Mesothelial cell of epicardium (in vitro differentiated cells): Measurements from ENCODE around the gene DHRS1. TPM values are rescaled to one million over a fixed set of nuclear protein-coding genes. Genes with fewer than 3 reads are reported as not detected.
A peak's percentile ranks its signal among the peaks of the same experiment; 100 is the strongest.
"Not testable (repeated sequence)": the region's sequence is repeated elsewhere in the genome, so short reads cannot be mapped to it uniquely, and the experiment has no call there.

Experiments
- DNase-seq, 2 experiments: peaks; one replicate each; pipeline ENCODE4 v3.0.0; 2021; ENCODE audit warnings: low spot score in 2 of 2; ENCODE audit not compliant: unreplicated experiment in 2 of 2
- H3K27ac Mint-ChIP-seq: 2 replicates; pipeline ENCODE4 v1.8.0; 2021; ENCODE audit warnings: mixed read lengths
- H3K27me3 Mint-ChIP-seq: 2 replicates; pipeline ENCODE4 v1.8.0; 2021; ENCODE audit warnings: low read depth, mixed read lengths
- H3K36me3 Mint-ChIP-seq: 2 replicates; pipeline ENCODE4 v1.8.0; 2021; ENCODE audit warnings: mixed read lengths
- H3K4me1 Mint-ChIP-seq: 2 replicates; pipeline ENCODE4 v1.8.0; 2021; ENCODE audit warnings: mixed read lengths
- H3K4me3 Mint-ChIP-seq: 2 replicates; pipeline ENCODE4 v1.8.0; 2021; ENCODE audit warnings: mild to moderate bottlenecking, moderate library complexity, mixed read lengths
- H3K9me3 Mint-ChIP-seq: 2 replicates; pipeline ENCODE4 v1.8.0; 2021; ENCODE audit warnings: mixed read lengths
- total RNA-seq: library from RNA; stranded (reverse); gene quantifications from 3 replicates; pipeline ENCODE4 v1.2.1, GENCODE V29; 2021
- TF ChIP-seq, protein P1 (sequence below): fragments of 200-600 bp; sonication (generic); IDR thresholded peaks from one replicate; pipeline ENCODE4 v1.5.0; 2021; ENCODE audit warnings: antibody characterized with exemption; ENCODE audit not compliant: unreplicated experiment

The DHRS1 gene
- total RNA-seq, 1 donor from 2014 or later: 38.3 TPM

DNA sequence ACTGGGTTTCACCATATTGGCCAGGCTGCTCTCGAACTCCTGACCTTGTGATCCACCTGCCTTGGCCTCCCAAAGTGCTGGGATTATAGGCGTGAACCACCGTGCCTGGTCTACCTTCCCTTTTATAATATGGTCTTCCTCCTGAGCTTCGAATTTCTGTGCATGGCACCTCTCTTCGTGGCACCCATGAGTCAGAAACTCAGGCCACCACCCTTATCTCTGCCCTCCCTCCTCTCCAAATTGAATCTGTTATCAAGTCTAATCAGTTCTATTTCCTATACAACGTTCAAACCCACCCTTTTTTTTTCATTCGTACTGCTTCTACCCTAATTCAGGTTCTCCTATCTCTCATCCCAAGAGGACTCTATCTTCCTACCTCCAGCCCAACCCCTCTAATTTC, 52.2 kb downstream of the DHRS1 start:
- no peaks in the 10 kb centered on the region for H3K36me3 Mint-ChIP-seq
- TF ChIP-seq, protein P1, sequence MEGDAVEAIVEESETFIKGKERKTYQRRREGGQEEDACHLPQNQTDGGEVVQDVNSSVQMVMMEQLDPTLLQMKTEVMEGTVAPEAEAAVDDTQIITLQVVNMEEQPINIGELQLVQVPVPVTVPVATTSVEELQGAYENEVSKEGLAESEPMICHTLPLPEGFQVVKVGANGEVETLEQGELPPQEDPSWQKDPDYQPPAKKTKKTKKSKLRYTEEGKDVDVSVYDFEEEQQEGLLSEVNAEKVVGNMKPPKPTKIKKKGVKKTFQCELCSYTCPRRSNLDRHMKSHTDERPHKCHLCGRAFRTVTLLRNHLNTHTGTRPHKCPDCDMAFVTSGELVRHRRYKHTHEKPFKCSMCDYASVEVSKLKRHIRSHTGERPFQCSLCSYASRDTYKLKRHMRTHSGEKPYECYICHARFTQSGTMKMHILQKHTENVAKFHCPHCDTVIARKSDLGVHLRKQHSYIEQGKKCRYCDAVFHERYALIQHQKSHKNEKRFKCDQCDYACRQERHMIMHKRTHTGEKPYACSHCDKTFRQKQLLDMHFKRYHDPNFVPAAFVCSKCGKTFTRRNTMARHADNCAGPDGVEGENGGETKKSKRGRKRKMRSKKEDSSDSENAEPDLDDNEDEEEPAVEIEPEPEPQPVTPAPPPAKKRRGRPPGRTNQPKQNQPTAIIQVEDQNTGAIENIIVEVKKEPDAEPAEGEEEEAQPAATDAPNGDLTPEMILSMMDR: no peak
- no peaks in the 10 kb centered on the region for H3K9me3 Mint-ChIP-seq
- H3K4me1 Mint-ChIP-seq: peaks cover 10% of the 10 kb centered on the region
- no peaks in the 10 kb centered on the region for H3K27me3 Mint-ChIP-seq
- no peak for DNase-seq
- no peak overlapping the region for H3K27ac Mint-ChIP-seq
- no peak overlapping the region for H3K4me3 Mint-ChIP-seq

DNA sequence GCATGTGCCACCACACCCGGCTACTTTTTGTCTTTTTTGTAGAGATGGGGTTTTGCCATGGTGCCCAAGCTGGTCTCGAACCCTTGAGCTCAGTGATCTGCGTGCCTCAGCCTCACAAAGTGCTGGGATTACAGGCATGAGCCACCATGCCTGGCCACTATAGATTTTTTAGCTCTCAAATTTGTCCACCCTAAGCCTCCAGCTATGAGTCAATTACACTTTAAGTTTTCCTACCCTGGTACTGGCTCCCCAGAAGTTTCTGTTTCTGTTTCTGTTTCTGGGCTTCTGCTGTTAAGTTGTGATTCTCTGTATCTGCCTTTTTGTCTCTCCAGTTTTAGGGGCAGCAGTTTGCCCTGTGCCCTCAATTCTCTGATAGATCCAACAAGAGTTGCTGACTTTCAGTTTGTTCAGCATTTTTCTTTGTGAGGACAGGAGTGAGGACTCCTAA, 52.8 kb downstream of the DHRS1 start:
- DNase-seq: no peak
- Mint-ChIP-seq H3K36me3 (no peaks in the 10 kb centered on the region), H3K27ac (no peak overlapping the region), H3K27me3 (no peaks in the 10 kb centered on the region), H3K9me3 (no peaks in the 10 kb centered on the region), H3K4me3 (no peak overlapping the region), H3K4me1 (peaks cover 13% of the 10 kb centered on the region)
- TF ChIP-seq, protein P1: no peak

DNA sequence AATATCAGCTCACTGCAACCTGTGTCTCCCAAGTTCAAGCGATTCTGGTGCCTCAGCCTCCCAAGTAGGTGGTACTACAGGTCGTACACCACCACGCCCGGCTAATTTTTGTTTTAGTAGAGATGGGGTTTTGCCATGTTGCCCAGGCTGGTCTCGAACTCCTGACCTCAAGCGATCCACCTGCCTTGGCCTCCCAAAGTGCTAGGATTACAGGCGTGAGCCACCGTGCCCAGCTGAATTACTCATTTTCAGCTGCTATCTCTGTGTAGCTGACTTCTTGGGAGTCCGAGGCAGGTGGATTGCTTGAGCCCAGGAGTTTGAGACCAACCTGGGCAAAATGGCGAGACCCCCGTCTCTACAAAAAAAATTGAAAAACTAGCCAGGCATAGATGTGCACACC, 54.2 kb downstream of the DHRS1 start:
- not testable (repeated sequence) for H3K27ac Mint-ChIP-seq, H3K9me3 Mint-ChIP-seq, H3K4me3 Mint-ChIP-seq, H3K27me3 Mint-ChIP-seq, H3K36me3 Mint-ChIP-seq, DNase-seq
- H3K4me1 Mint-ChIP-seq: peaks cover 20% of the 10 kb centered on the region

DNA sequence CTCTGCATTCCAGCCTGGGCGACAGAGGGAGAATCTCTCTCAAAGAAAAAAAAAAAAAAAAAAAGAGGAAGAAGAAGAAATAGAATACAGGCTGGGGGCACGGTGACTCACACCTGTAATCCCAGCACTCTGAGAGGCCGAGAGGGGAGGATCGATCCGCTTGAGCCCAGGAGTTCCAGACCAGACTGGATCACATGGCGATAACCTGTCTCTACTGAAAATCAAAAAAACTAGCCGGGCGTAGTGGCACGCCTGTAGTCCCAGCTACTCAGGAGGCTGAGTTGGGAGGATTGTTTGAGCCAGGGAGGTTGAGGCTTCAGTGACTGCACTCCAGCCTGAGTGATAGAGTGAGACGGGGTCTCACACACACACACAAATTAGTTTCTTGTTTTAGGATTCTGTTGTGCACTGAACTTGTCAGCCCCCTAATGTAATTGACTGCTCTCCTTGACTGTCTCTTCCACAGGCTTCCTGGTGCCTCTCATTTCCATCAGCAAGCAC, 56.2 kb downstream of the DHRS1 start:
- peaks cover 7% of the 10 kb centered on the region for H3K36me3 Mint-ChIP-seq
- H3K27ac Mint-ChIP-seq: peak overlapping the region; percentile 100
- TF ChIP-seq, protein P1: no peak
- DNase-seq: no peak
- peak overlapping the region; percentile 93 for H3K4me3 Mint-ChIP-seq
- H3K4me1 Mint-ChIP-seq: peaks cover 26% of the 10 kb centered on the region
- no peaks in the 10 kb centered on the region for H3K9me3 Mint-ChIP-seq
- H3K27me3 Mint-ChIP-seq: no peaks in the 10 kb centered on the region

DNA sequence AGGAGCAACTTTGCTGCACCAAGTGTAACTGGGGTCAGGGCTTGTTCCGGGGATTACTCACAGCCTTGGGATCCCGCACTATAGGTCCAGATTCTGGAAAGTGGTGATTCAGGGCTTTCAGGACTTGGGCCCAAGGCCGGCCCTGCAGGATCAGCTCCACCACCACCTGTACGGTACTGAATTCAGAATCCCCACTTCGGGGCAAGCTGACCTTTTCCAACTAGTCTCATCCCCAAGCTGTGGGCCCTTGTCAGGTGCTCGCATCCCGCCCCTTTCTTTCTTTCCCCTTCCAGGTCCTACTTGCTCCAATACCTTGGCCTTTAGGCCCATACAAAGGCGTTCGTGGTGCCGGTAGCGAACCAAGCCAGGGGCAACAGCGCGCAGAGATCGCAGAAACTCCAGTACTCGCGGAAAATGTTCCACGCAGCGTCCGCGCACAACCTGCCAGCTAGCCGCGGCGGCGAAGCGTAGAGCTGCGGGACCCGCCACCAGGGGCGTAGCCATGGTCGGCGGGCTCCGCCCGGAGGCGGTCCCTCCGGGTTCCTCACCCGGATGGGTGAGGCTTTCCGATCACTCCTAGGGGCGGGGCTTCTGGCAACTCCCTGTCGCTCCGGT, 57.6 kb downstream of the DHRS1 start:
- peak overlapping the region; percentile 100 for H3K27ac Mint-ChIP-seq
- H3K27me3 Mint-ChIP-seq: no peaks in the 10 kb centered on the region
- peak; percentile 91 to 94 for DNase-seq
- TF ChIP-seq, protein P1: peak; percentile 68
- H3K36me3 Mint-ChIP-seq: peaks cover 18% of the 10 kb centered on the region
- H3K4me1 Mint-ChIP-seq: peaks cover 32% of the 10 kb centered on the region
- H3K4me3 Mint-ChIP-seq: peak overlapping the region; percentile 93
- H3K9me3 Mint-ChIP-seq: no peaks in the 10 kb centered on the region

Other genes with a start within 250 kb of the DHRS1 start
- 1.1 to 1.6 TPM (median 1.4 TPM) in 3 replicates for gene CARMIL3, start 247.8 kb downstream of the DHRS1 start, total RNA-seq
- not detected in 3 replicates for gene CPNE6, start 228.2 kb downstream of the DHRS1 start, total RNA-seq
- 18.9 to 22.2 TPM (median 20.6 TPM) in 3 replicates for gene PCK2, start 205.5 kb downstream of the DHRS1 start, total RNA-seq
- 62.3 to 71.1 TPM (median 63.7 TPM) in 3 replicates for gene DCAF11, start 185.0 kb downstream of the DHRS1 start, total RNA-seq
- gene NRL, start 184.8 kb downstream of the DHRS1 start, total RNA-seq: 1.5 to 2.0 TPM (median 1.8 TPM) in 3 replicates
- 0.75 to 1.5 TPM (median 1.0 TPM) in 3 replicates for gene FITM1, start 169.1 kb downstream of the DHRS1 start, total RNA-seq
- gene PSME1, start 163.6 kb downstream of the DHRS1 start, total RNA-seq: 148 to 154 TPM (median 154 TPM) in 3 replicates
- gene EMC9, start 158.2 kb downstream of the DHRS1 start, total RNA-seq: 17.7 to 21.3 TPM (median 21.2 TPM) in 3 replicates
- 143 to 149 TPM (median 148 TPM) in 3 replicates for gene PSME2, start 153.2 kb downstream of the DHRS1 start, total RNA-seq
- gene RNF31, start 152.3 kb downstream of the DHRS1 start, total RNA-seq: 90.5 to 96.0 TPM (median 90.5 TPM) in 3 replicates
- gene IRF9, start 138.5 kb downstream of the DHRS1 start, total RNA-seq: 244 to 274 TPM (median 250 TPM) in 3 replicates
- gene REC8, start 127.7 kb downstream of the DHRS1 start, total RNA-seq: 465 to 486 TPM (median 484 TPM) in 3 replicates
- 38.4 to 43.2 TPM (median 39.3 TPM) in 3 replicates for gene IPO4, start 111.0 kb downstream of the DHRS1 start, total RNA-seq
- gene TM9SF1, start 104.3 kb downstream of the DHRS1 start, total RNA-seq: 44.9 to 45.8 TPM (median 45.7 TPM) in 3 replicates
- 0.29 to 0.49 TPM (median 0.31 TPM) in 3 replicates for gene TSSK4, start 94.1 kb downstream of the DHRS1 start, total RNA-seq
- 38.4 to 48.0 TPM (median 44.7 TPM) in 3 replicates for gene CHMP4A, start 86.3 kb downstream of the DHRS1 start, total RNA-seq
- gene MDP1, start 83.7 kb downstream of the DHRS1 start, total RNA-seq: 18.0 to 18.4 TPM (median 18.3 TPM) in 3 replicates
- gene NEDD8, start 67.4 kb downstream of the DHRS1 start, total RNA-seq: 148 to 156 TPM (median 155 TPM) in 3 replicates
- 72.5 to 78.7 TPM (median 74.1 TPM) in 3 replicates for gene GMPR2, start 66.9 kb downstream of the DHRS1 start, total RNA-seq
- 49.1 to 55.2 TPM (median 51.1 TPM) in 3 replicates for gene TINF2, start 57.2 kb downstream of the DHRS1 start, total RNA-seq
- gene TGM1, start 36.6 kb downstream of the DHRS1 start, total RNA-seq: 9.5 to 12.1 TPM (median 10.2 TPM) in 3 replicates
- 28.7 to 34.5 TPM (median 31.2 TPM) in 3 replicates for gene RABGGTA, start 28.2 kb downstream of the DHRS1 start, total RNA-seq
- gene NOP9, start 70 bp upstream of the DHRS1 start, total RNA-seq: 27.8 to 30.8 TPM (median 28.8 TPM) in 3 replicates
- not detected in 3 replicates for gene CIDEB, start 8.2 kb upstream of the DHRS1 start, total RNA-seq
- gene LTB4R2, start 10.4 kb upstream of the DHRS1 start, total RNA-seq: 13.0 to 14.9 TPM (median 14.8 TPM) in 3 replicates
- 10.7 to 11.8 TPM (median 11.1 TPM) in 3 replicates for gene LTB4R, start 11.7 kb upstream of the DHRS1 start, total RNA-seq
- 2.8 to 3.4 TPM (median 3.4 TPM) in 3 replicates for gene ADCY4, start 35.3 kb upstream of the DHRS1 start, total RNA-seq
- gene RIPK3, start 40.2 kb upstream of the DHRS1 start, total RNA-seq: 1.9 to 2.2 TPM (median 2.0 TPM) in 3 replicates
- 291 to 298 TPM (median 292 TPM) in 3 replicates for gene NFATC4, start 68.4 kb upstream of the DHRS1 start, total RNA-seq
- gene NYNRIN, start 99.2 kb upstream of the DHRS1 start, total RNA-seq: 171 to 173 TPM (median 173 TPM) in 3 replicates
- 3.9 to 5.5 TPM (median 4.8 TPM) in 3 replicates for gene CBLN3, start 129.9 kb upstream of the DHRS1 start, total RNA-seq
- gene KHNYN, start 130.2 kb upstream of the DHRS1 start, total RNA-seq: 89.2 to 92.2 TPM (median 89.3 TPM) in 3 replicates
- gene SDR39U1, start 143.0 kb upstream of the DHRS1 start, total RNA-seq: 56.7 to 69.3 TPM (median 64.2 TPM) in 3 replicates
- gene CMA1, start 208.5 kb upstream of the DHRS1 start, total RNA-seq: not detected in 3 replicates